ENCODE measurements around the gene SLC15A4. TPM values are rescaled to one million over a fixed set of nuclear protein-coding genes. Genes with fewer than 3 reads are reported as not detected.

The SLC15A4 gene
- total and polyA plus RNA-seq, 9 of the 15 experiments (the other 6 are each of a cell fraction or from before 2014, with no cell fraction given): 5.5 to 20.8 (median 10.1) TPM

DNA sequence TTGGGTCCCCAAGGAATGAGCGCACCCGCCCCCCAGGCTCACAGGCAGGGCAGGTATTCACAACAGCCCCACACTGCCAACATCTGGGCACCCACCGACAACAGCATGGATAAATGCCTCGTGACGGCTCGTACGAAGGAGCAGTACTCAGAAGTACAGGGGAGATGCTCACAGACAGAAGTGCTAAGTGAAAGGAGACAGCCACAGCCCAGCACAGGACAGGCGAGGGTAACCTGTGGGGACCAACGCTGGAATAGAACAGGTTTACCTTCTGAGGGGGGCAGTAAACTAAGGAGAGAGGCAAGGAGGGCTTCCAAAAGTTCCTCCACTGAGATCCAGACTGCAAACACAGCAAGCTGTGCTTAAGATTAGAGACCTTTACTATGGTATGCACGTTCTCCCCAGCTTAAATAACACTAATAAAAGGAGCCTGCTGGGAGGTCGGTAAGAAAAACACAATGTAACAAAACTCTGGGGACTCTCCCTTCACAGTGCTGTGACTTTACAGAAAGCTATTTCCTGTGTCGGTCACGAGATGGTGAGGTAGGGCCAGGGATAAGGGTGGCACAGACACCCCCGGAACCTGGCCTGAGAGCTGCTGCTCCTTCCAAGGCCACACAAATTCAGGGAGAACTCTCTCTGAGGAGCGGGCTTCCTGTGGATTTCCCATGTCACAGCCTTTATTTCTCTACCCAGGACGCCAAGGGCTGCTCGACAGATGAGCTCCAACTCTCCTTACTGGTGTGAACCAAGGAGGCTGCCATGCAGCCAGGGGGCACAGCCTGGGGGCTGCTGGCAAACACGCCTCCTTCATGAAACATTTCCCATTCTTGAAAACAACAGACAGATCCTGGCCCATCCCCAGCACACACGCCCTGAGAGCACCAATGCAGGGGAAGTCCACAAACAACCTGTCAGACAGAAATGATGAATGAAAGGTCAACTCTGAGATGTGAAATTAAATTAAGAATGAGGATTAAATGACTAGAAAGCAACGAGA is 26.3 kb downstream of the SLC15A4 start:
- Histone ChIP-seq H3K9me3 (replicated peaks; ENCODE audit: control insufficient read depth, insufficient read depth, low read depth, low read length) (no peaks in the 10 kb centered on the region), H3K27ac (ENCODE audit: extremely low read depth, low read depth, low read length) (no peak overlapping the region), H2AFZ (ENCODE audit: low read depth, low read length) (no peak overlapping the region), H3K9ac (ENCODE audit: insufficient read depth in 1 of 2, low read depth in 2 of 2, low read length in 2 of 2) (no peak overlapping the region), H3K4me2 (ENCODE audit: insufficient read depth, low read length) (no peak overlapping the region), H3K36me3 (ENCODE audit: control insufficient read depth, insufficient read depth, low read length) (peaks cover 84% of the 10 kb centered on the region; the same call in 2 of the 3 replicates), H3K9me1 (ENCODE audit: control insufficient read depth, insufficient read depth, low read length) (no peaks in the 10 kb centered on the region), H3K4me3 (no peak overlapping the region), H3K4me1 (replicated peaks in 1 of 2; ENCODE audit: control insufficient read depth in 2 of 2, insufficient read depth in 2 of 2, low read length in 2 of 2) (no peaks in the 10 kb centered on the region), H3K79me2 (ENCODE audit: control insufficient read depth, insufficient read depth, low read length) (no peaks in the 10 kb centered on the region), H4K20me1 (replicated peaks; ENCODE audit: control insufficient read depth, insufficient read depth, low read length) (no peaks in the 10 kb centered on the region; the same call in 1 of the 2 replicates), H3K27me3 (ENCODE audit: control insufficient read depth in 2 of 2, insufficient read depth in 2 of 2, low read length in 2 of 2) (no peaks in the 10 kb centered on the region)
- intact Hi-C loops (cut with micrococcal nuclease): no loop called here
- CTCF ChIA-PET (ENCODE audit: low intra/inter-chr PET ratio): no interaction called here
- FAIRE-seq (no peak), DNase-seq (ENCODE audit: extremely low read depth in 1 of 4, low spot score in 3 of 4) (no peak), ATAC-seq (no peak)
- in situ Hi-C loops (cut with MboI): loop anchor here (25.0 kb wide), 1 partner anchor 1115 kb away; the partner anchor contains the start of gene TMEM132D
- POLR2A ChIA-PET: interaction anchor here (0.5 to 1.1 kb wide), 2 partner anchors 8 to 13 kb away, joined by 3 read pairs; no protein-coding TSS in a partner anchor
- 88% methylated on average over 19 of the region's 20 CpGs for WGBS (ENCODE audit: insufficient coverage, low coverage, missing lambda C conversion rate)
- no TSS peak for BruUV-seq (replicated peaks)
- TF ChIP-seq HNRNPLL (IDR thresholded peaks at IDR 0.05; ENCODE audit: low read depth, low read length, poor library complexity, severe bottlenecking): no peak
- no peak for TF ChIP-seq DIDO1 (tag; IDR thresholded peaks at IDR 0.05; ENCODE audit: low read depth)
- no peak for TF ChIP-seq NONO (IDR thresholded peaks at IDR 0.05; ENCODE audit: low read depth in 2 of 2, low read length in 1 of 2)
- no peak for TF ChIP-seq ZNF146 (CRISPR knock-in tag; IDR thresholded peaks at IDR 0.05; ENCODE audit: unreplicated experiment)
- no peak for TF ChIP-seq ZNF174 (CRISPR knock-in tag; IDR thresholded peaks at IDR 0.05)
- TF ChIP-seq, protein P1, sequence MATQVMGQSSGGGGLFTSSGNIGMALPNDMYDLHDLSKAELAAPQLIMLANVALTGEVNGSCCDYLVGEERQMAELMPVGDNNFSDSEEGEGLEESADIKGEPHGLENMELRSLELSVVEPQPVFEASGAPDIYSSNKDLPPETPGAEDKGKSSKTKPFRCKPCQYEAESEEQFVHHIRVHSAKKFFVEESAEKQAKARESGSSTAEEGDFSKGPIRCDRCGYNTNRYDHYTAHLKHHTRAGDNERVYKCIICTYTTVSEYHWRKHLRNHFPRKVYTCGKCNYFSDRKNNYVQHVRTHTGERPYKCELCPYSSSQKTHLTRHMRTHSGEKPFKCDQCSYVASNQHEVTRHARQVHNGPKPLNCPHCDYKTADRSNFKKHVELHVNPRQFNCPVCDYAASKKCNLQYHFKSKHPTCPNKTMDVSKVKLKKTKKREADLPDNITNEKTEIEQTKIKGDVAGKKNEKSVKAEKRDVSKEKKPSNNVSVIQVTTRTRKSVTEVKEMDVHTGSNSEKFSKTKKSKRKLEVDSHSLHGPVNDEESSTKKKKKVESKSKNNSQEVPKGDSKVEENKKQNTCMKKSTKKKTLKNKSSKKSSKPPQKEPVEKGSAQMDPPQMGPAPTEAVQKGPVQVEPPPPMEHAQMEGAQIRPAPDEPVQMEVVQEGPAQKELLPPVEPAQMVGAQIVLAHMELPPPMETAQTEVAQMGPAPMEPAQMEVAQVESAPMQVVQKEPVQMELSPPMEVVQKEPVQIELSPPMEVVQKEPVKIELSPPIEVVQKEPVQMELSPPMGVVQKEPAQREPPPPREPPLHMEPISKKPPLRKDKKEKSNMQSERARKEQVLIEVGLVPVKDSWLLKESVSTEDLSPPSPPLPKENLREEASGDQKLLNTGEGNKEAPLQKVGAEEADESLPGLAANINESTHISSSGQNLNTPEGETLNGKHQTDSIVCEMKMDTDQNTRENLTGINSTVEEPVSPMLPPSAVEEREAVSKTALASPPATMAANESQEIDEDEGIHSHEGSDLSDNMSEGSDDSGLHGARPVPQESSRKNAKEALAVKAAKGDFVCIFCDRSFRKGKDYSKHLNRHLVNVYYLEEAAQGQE (IDR thresholded peaks at IDR 0.05; ENCODE audit: borderline replicate concordance): no peak
- TF ChIP-seq, protein P1 (CRISPR knock-in tag; IDR thresholded peaks at IDR 0.05; ENCODE audit: low read depth): no peak
- TF ChIP-seq PHB (CRISPR knock-in tag; IDR thresholded peaks at IDR 0.05): no peak
- no peak for TF ChIP-seq ZNF253 (CRISPR knock-in tag; conservative IDR thresholded peaks at IDR 0.05)
